ENCODE results near the gene EIF3I.
A peak's percentile ranks its signal among the peaks of the same experiment; 100 is the strongest.

EIF3I gene

GRCh38 chr1:32266921-32267591 lies 44.8 kb downstream of the EIF3I start:
- DNase-seq = no peak

GRCh38 chr1:32269744-32270143 lies 47.5 kb downstream of the EIF3I start:
- DNase-seq = no peak

- DNase-seq = no peak
Measured at GRCh38 chr1:32272557-32273390, 50.6 kb downstream of the EIF3I start.

GRCh38 chr1:32273391-32274208 lies 51.4 kb downstream of the EIF3I start:
- DNase-seq = peak; percentile 62 to 70

- no peak for DNase-seq
Measured at GRCh38 chr1:32274646-32275340, 52.6 kb downstream of the EIF3I start.

GRCh38 chr1:32275424-32275823 lies 53.2 kb downstream of the EIF3I start:
- DNase-seq = no peak

- no peak for DNase-seq
Measured at GRCh38 chr1:32276032-32276782, 54.0 kb downstream of the EIF3I start.

Measured in NCI-H526 (cell line).